ENCODE measurements around the gene R3HDM2.

GRCh38 chr12:57254506-57255280 is 176.2 kb downstream of the R3HDM2 start:
- TF ChIP-seq CTCF (conservative IDR thresholded peaks at IDR 0.05; ENCODE audit: low read length) (no peak), EZH2phosphoT487 (IDR thresholded peaks at IDR 0.05; ENCODE audit: borderline replicate concordance) (no peak)
